Epithelial cell of esophagus (primary cell): Measurements from ENCODE around the gene ZNF554.

Source experiments
- DNase-seq: peaks from one replicate; pipeline ENCODE4 v3.0.0; 2010; ENCODE audit warnings: low read depth
- H3K4me3 ChIP-seq: 2 replicates; pipeline ENCODE4 v1.5.1; 2011; ENCODE audit warnings: mild to moderate bottlenecking, low read length, control low read depth
- TF ChIP-seq, protein P1 (sequence below): IDR thresholded peaks from 2 replicates; pipeline ENCODE4 v1.5.1; 2011; ENCODE audit warnings: low read depth, mild to moderate bottlenecking, low read length, control low read depth, inconsistent platforms; ENCODE audit not compliant: insufficient read depth; ENCODE audit errors: missing control alignments

ZNF554 gene

DNA sequence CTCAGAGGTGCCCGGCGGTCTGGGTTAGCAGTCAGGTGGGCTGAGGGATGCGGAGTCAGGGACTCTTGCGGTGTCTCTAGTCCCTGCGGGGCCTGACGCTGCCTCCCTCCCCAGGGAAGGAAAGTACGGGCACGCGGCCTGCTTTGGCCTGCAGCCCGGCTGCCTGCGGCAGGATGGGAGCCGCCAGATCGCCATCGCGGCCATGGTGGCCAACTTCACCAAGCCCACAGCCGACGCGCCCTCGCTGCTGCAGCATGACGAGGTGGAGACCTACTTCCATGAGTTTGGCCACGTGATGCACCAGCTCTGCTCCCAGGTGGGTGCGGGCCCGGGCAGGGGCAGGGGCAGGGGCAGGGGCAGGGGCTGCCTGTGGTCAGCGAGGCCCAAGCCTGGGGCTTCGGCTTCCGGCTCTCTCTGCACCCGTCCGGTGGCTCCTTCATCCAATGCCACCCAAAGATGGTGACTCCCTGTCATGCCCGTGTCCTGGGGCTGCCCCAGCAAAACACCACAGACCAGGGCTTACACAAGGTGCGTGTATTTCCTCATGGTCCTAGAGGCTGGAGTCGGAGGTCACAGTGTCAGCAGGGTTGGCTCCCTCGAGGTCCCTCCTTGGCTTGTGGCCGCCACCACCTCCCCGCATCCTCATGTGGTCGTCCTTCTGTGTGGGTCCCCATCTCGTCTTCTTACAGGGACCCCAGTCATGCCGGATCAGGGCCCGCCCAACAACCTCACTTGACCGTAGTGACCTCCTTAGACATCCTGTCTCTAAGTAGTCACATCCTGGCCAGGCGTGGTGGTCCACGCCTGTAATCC, 11.3 kb upstream of the ZNF554 start:
- no peak for DNase-seq
- TF ChIP-seq, protein P1, sequence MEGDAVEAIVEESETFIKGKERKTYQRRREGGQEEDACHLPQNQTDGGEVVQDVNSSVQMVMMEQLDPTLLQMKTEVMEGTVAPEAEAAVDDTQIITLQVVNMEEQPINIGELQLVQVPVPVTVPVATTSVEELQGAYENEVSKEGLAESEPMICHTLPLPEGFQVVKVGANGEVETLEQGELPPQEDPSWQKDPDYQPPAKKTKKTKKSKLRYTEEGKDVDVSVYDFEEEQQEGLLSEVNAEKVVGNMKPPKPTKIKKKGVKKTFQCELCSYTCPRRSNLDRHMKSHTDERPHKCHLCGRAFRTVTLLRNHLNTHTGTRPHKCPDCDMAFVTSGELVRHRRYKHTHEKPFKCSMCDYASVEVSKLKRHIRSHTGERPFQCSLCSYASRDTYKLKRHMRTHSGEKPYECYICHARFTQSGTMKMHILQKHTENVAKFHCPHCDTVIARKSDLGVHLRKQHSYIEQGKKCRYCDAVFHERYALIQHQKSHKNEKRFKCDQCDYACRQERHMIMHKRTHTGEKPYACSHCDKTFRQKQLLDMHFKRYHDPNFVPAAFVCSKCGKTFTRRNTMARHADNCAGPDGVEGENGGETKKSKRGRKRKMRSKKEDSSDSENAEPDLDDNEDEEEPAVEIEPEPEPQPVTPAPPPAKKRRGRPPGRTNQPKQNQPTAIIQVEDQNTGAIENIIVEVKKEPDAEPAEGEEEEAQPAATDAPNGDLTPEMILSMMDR: no peak
- no peak overlapping the region for H3K4me3 ChIP-seq

DNA sequence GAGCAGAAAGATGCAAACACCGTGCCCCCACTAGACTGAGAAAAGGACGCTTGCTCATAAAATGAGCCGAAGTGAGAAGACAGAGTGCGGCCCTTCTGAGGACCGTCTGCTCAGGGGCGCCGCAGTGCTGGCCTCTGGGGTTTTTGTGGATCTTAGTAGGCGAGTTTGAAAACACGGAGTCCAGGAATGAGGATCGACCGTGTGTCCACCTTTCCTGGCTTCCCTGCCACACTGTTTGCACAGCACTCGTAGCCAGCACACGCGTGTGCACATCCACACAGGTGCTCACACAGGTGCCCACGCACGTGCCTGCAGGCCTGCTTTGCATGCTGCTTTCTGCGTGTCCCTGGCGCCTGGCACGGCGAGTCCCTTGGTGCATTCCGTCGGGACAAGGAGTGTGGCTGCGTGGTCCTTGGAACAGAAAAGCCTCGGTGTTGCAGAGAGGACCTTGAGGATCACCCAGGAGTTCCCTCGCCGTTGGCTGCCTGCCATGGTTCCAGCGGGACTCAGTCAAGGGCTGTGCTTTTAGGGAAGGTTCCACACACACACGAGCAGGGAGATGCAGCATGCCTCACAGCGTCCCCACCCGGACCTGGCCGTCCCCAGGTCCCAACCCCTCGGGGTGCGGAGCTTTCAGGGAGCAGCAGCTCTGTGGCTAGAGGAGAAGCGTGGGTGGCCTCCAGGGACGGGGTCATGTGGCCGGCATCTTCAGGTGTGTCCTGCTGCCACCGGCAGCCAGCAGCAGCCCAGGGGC, 10.1 kb upstream of the ZNF554 start:
- H3K4me3 ChIP-seq: no peak overlapping the region
- TF ChIP-seq, protein P1: no peak
- DNase-seq: no peak

DNA sequence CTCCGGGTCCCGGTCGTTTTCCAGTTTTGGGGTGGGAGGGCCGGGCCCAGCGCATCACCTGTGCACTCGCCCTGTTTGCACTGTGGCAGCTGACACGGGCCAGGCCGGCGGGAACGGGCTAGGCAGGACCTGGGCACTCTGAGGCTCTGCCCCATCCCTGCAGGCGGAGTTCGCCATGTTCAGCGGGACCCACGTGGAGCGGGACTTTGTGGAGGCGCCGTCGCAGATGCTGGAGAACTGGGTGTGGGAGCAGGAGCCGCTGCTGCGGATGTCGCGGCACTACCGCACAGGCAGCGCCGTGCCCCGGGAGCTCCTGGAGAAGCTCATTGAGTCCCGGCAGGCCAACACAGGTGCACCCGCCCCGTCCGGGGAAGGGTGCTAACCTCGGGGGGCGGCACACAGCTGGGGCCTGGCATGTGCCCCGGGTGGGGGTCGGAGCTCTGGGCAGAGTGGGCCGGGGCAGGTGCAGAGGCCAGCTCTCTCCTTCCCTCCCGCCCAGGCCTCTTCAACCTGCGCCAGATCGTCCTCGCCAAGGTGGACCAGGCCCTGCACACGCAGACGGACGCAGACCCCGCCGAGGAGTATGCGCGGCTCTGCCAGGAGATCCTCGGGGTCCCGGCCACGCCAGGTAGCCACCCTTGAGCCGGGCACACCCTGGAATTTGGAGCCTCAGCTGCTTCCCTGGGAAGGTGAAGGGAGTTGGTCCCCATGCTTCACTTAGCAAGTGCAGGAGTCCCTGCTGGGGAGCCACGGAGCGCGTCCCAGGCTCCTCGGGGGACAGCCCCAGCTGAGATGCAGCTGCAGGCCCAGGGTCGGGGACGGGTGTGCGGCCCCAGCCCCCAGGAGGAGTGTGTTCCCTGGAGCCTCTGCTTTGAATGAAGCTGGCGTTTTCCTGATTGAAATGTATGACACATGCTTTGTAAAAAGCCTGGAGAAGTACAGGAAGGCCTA, 9.3 kb upstream of the ZNF554 start:
- TF ChIP-seq, protein P1: no peak
- DNase-seq: no peak
- no peak overlapping the region for H3K4me3 ChIP-seq

DNA sequence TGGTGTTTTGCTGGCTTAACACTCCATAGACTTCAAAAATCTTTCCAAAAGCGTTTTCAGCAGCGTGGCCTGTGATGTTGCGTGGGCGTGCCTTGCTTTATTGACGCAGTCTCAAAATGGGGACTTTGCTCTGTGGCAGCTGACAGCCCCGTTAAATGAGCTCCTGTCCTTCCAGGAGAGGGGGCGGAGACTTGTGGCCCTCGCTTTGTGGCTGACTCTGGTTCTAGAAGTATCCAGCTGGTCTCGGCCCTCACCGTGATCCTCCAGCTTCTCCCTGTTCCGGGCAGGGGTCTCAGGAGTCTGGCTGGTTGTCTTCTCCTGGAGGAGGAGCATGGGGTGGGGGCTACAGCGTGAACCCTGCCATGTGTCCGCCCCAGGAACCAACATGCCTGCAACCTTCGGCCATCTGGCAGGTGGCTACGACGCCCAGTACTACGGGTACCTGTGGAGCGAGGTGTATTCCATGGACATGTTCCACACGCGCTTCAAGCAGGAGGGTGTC, 8.4 kb upstream of the ZNF554 start:
- no peak for DNase-seq
- TF ChIP-seq, protein P1: no peak
- H3K4me3 ChIP-seq: no peak overlapping the region

DNA sequence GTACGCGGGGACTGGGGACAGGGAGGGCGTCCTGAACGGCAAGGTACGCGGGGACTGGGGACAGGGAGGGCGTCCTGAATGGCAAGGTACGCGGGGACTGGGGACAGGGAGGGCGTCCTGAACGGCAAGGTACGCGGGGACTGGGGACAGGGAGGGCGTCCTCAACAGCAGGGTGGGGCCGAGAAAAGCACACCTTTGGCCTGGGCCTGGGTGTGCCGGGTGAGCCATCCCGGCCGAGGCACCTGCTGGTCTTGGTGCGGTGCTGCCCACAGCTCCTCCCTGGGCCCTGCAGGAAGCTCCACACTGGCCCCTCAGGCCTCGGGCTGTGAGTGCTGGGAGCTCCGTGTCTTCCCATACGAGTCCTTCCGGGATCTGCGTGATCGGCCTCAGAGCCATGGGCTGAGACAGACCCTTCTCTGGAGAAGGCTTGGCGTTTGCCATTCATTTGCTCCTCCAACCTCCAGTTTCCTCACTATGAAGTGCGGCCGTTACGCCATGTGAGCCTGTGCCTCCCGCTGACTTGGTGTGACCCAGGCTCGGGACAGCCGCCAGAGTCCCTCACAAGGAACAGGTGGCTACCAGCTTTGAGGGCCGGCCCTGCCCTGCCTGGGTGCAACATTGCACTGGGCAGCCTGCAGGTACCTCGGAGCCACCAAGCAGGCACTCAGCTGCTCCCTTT, 7.8 kb upstream of the ZNF554 start:
- TF ChIP-seq, protein P1: no peak
- no peak overlapping the region for H3K4me3 ChIP-seq
- DNase-seq: no peak

DNA sequence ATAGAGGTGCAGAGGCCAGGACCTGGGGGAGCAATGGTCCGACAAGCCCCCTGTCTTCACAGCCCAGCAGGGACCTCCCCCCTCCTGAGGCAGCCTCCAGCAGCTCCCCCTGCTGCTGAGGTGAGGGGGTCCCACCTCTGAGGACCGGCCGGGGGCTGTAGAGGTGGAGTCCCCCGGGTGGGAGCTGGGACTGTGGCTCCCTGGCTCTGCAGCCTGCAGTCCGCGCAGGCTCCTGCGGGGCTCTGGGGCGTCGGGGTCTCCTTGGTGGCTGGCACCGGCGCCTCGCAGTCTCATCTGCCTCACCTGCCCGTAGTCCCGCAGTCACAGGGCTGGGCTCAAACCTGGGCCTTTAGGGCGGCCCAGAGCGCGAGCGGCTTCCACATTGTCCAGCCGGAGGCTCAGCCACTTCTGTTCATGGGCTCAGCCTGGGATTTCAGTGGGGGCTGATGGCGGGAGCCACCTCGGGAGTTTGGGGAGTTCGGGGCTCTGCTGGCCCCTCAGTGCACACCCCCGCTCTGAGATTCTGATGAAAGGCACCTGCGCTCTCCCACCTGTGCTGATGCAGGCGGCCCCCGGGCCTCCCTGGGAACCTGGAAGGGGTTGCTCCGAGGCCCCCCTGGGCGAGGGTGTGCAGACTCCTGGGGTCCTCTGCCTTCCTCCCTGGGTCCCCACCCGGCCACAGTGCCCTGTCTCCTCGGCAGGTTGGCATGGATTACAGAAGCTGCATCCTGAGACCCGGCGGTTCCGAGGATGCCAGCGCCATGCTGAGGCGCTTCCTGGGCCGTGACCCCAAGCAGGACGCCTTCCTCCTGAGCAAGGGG, 7.0 kb upstream of the ZNF554 start:
- no peak for DNase-seq
- no peak overlapping the region for H3K4me3 ChIP-seq
- TF ChIP-seq, protein P1: no peak
